ENCODE results near the gene TCEAL3.

GRCh38 chrX:103647630-103648029, 39.9 kb downstream of the TCEAL3 start:
- TF ChIP-seq POLR2A (IDR thresholded peaks at IDR 0.05): no peak
- no peak for TF ChIP-seq CTCF (IDR thresholded peaks at IDR 0.05)
